Mesodermal cell (in vitro differentiated cells): ENCODE results near the gene PAPOLB.

Source experiments
- H3K27ac ChIP-seq: 2 replicates; pipeline ENCODE4 v1.7.0; 2013; ENCODE audit warnings: mild to moderate bottlenecking, low read depth, low read length, moderate library complexity; ENCODE audit not compliant: severe bottlenecking
- H3K36me3 ChIP-seq: 2 replicates; pipeline ENCODE4 v1.7.1; 2013; ENCODE audit warnings: mild to moderate bottlenecking, low read length, moderate library complexity; ENCODE audit not compliant: control insufficient read depth, insufficient read depth
- H3K4me1 ChIP-seq: one replicate; pipeline ENCODE4 v1.7.1; 2013; ENCODE audit warnings: mild to moderate bottlenecking, low read length; ENCODE audit not compliant: insufficient read depth, control insufficient read depth, poor library complexity, severe bottlenecking
- H3K4me3 ChIP-seq: 2 replicates; pipeline ENCODE4 v1.7.0; 2013; ENCODE audit warnings: low read length, control low read depth, mild to moderate bottlenecking; ENCODE audit not compliant: insufficient read depth, poor library complexity, severe bottlenecking; ENCODE audit errors: extremely low read depth
- H3K9me3 ChIP-seq: 2 replicates; pipeline ENCODE4 v1.7.1; 2013; ENCODE audit warnings: mild to moderate bottlenecking, low read length, moderate library complexity; ENCODE audit not compliant: control insufficient read depth
- WGBS, 2 experiments: methylation state at CpG; one replicate each; pipeline ENCODE4 v1.1.5; 2013; ENCODE audit warnings: missing lambda C conversion rate in 2 of 2; ENCODE audit not compliant: insufficient coverage in 2 of 2; 5-methylcytosine and 5-hydroxymethylcytosine counted together

Gene PAPOLB

GRCh38 chr7:4878336-4879335 lies 16.8 kb upstream of the PAPOLB start:
- Histone ChIP-seq H3K27ac (no peak overlapping the region), H3K4me3 (no peak overlapping the region), H3K36me3 (peaks cover 21% of the 10 kb centered on the region), H3K4me1 (peaks cover 9% of the 10 kb centered on the region), H3K9me3 (no peaks in the 10 kb centered on the region)
- WGBS, 2 experiments, result 94 to 95% methylated on average over 38 to 42 of the region's 45 CpGs

GRCh38 chr7:4876586-4876985 lies 14.8 kb upstream of the PAPOLB start:
- Histone ChIP-seq H3K27ac (no peak overlapping the region), H3K36me3 (peaks cover 21% of the 10 kb centered on the region), H3K4me1 (peaks cover 21% of the 10 kb centered on the region), H3K4me3 (no peak overlapping the region), H3K9me3 (no peaks in the 10 kb centered on the region)
- 96 to 98% methylated on average over 11 to 14 of the region's 18 CpGs for WGBS, 2 experiments

GRCh38 chr7:4875391-4875790 lies 13.6 kb upstream of the PAPOLB start:
- H3K27ac ChIP-seq, result no peak overlapping the region
- WGBS, 2 experiments, result 93 to 97% methylated on average over 14 of the region's 15 CpGs
- peaks cover 21% of the 10 kb centered on the region for H3K36me3 ChIP-seq
- H3K4me1 ChIP-seq, result peaks cover 30% of the 10 kb centered on the region
- H3K4me3 ChIP-seq, result no peak overlapping the region
- no peaks in the 10 kb centered on the region for H3K9me3 ChIP-seq

- Histone ChIP-seq H3K27ac (peak overlapping the region; percentile 95), H3K4me1 (peaks cover 30% of the 10 kb centered on the region), H3K36me3 (peaks cover 21% of the 10 kb centered on the region), H3K9me3 (no peaks in the 10 kb centered on the region), H3K4me3 (no peak overlapping the region)
- 91 to 92% methylated on average over 18 to 28 of the region's 31 CpGs for WGBS, 2 experiments
Observed at GRCh38 chr7:4873071-4873944, 11.5 kb upstream of the PAPOLB start.

- WGBS, 2 experiments, result 71 to 76% methylated on average over 10 of the region's 19 CpGs
- peak overlapping the region; percentile 95 for H3K27ac ChIP-seq
- H3K4me3 ChIP-seq, result no peak overlapping the region
- peaks cover 15% of the 10 kb centered on the region for H3K36me3 ChIP-seq
- H3K9me3 ChIP-seq, result no peaks in the 10 kb centered on the region
- peaks cover 30% of the 10 kb centered on the region for H3K4me1 ChIP-seq
Observed at GRCh38 chr7:4871930-4872675, 10.3 kb upstream of the PAPOLB start.

- H3K9me3 ChIP-seq, result no peaks in the 10 kb centered on the region
- H3K36me3 ChIP-seq, result peaks cover 7% of the 10 kb centered on the region
- peak overlapping the region; percentile 95 for H3K27ac ChIP-seq
- H3K4me3 ChIP-seq, result no peak overlapping the region
- H3K4me1 ChIP-seq, result peaks cover 30% of the 10 kb centered on the region
- 95% methylated on average over 19 to 22 of the region's 23 CpGs for WGBS, 2 experiments
Observed at GRCh38 chr7:4871056-4871680, 9.3 kb upstream of the PAPOLB start.

- Histone ChIP-seq H3K27ac (no peak overlapping the region), H3K9me3 (no peaks in the 10 kb centered on the region), H3K4me3 (no peak overlapping the region), H3K4me1 (peaks cover 30% of the 10 kb centered on the region), H3K36me3 (no peaks in the 10 kb centered on the region)
- WGBS, 2 experiments, result 86 to 100% methylated on average over 4 of the region's 5 CpGs
Observed at GRCh38 chr7:4868493-4868892, 6.7 kb upstream of the PAPOLB start.

- no peak overlapping the region for H3K4me3 ChIP-seq
- no peak overlapping the region for H3K27ac ChIP-seq
- no peaks in the 10 kb centered on the region for H3K9me3 ChIP-seq
- WGBS, 2 experiments, result 88 to 96% methylated on average over 7 to 9 of the region's 9 CpGs
- peaks cover 13% of the 10 kb centered on the region for H3K4me1 ChIP-seq
- no peaks in the 10 kb centered on the region for H3K36me3 ChIP-seq
Observed at GRCh38 chr7:4866528-4867496, 5.0 kb upstream of the PAPOLB start.

GRCh38 chr7:4862156-4862555 lies 326 bp upstream of the PAPOLB start:
- peak overlapping the region; percentile 32 for H3K4me3 ChIP-seq

More at GRCh38 chr7:4862156-4862555, 326 bp upstream of the PAPOLB start:
- Histone ChIP-seq H3K36me3 (no peaks in the 10 kb centered on the region), H3K9me3 (peaks cover 10% of the 10 kb centered on the region), H3K4me1 (no peaks in the 10 kb centered on the region), H3K27ac (no peak overlapping the region)
- WGBS, 2 experiments, result 96 to 97% methylated on average over 14 of the region's 14 CpGs
